ENCODE results near the gene TRIM8. TPM values are rescaled to one million over a fixed set of nuclear protein-coding genes. Genes with fewer than 3 reads are reported as not detected.
A peak's percentile ranks its signal among the peaks of the same experiment; 100 is the strongest.

Gene TRIM8
- total RNA-seq, 2 experiments from 2014 or later: 39.5 to 39.8 TPM

- ChIA-PET POLR2A (interaction anchor here (0.9 to 2.0 kb wide), 3 partner anchors 8 to 58 kb away, joined by 3 to 11 read pairs (median 5); no protein-coding TSS in a partner anchor), CTCF (interaction anchor here (8.6 kb wide), 1 partner anchor 15 kb away, joined by 73 read pairs; no protein-coding TSS in a partner anchor)
- Mint-ChIP-seq H3K4me3 (no peak overlapping the region), H3K4me1 (ENCODE audit: low read depth) (peaks cover 74% of the 10 kb centered on the region), H3K9me3 (no peaks in the 10 kb centered on the region), H3K27ac (peak overlapping the region; percentile 67), H3K27me3 (no peaks in the 10 kb centered on the region), H3K36me3 (ENCODE audit: low read depth) (peaks cover 50% of the 10 kb centered on the region)
- TF ChIP-seq, protein P1, sequence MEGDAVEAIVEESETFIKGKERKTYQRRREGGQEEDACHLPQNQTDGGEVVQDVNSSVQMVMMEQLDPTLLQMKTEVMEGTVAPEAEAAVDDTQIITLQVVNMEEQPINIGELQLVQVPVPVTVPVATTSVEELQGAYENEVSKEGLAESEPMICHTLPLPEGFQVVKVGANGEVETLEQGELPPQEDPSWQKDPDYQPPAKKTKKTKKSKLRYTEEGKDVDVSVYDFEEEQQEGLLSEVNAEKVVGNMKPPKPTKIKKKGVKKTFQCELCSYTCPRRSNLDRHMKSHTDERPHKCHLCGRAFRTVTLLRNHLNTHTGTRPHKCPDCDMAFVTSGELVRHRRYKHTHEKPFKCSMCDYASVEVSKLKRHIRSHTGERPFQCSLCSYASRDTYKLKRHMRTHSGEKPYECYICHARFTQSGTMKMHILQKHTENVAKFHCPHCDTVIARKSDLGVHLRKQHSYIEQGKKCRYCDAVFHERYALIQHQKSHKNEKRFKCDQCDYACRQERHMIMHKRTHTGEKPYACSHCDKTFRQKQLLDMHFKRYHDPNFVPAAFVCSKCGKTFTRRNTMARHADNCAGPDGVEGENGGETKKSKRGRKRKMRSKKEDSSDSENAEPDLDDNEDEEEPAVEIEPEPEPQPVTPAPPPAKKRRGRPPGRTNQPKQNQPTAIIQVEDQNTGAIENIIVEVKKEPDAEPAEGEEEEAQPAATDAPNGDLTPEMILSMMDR (IDR thresholded peaks at IDR 0.05): no peak
- intact Hi-C loops (cut with micrococcal nuclease): no loop called here
- ATAC-seq (no peak), DNase-seq (no peak)
Measured at GRCh38 chr10:102654969-102655368, 10.7 kb downstream of the TRIM8 start.

DNA sequence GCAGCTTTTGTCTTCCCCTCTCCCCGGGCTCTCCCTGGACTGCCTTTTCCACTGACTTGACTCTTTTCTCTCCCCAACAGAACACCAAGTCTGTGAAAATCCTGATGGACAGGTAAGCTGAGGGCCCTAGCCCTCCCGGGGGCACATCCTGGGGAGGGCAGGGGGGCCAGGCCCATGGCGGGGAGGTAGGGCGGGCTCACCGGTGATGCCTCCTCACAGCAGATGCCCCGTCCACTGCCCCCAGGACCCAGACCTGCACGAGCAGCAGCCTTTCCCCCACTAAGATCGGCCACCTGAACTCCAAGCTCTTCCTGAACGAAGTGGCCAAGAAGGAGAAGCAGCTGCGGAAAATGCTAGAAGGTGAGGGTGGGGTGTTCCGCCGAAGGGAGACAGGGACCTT is 11.7 kb downstream of the TRIM8 start:
- TF ChIP-seq, protein P1 (IDR thresholded peaks at IDR 0.05): no peak
- H3K36me3 Mint-ChIP-seq (ENCODE audit: low read depth): peaks cover 50% of the 10 kb centered on the region
- peaks cover 73% of the 10 kb centered on the region for H3K4me1 Mint-ChIP-seq (ENCODE audit: low read depth)
- CTCF ChIA-PET: interaction anchor here (1.3 to 8.6 kb wide), 2 partner anchors 10 to 14 kb away, joined by 3 to 73 read pairs; no protein-coding TSS in a partner anchor
- H3K4me3 Mint-ChIP-seq: no peak overlapping the region
- no peaks in the 10 kb centered on the region for H3K27me3 Mint-ChIP-seq
- no peaks in the 10 kb centered on the region for H3K9me3 Mint-ChIP-seq
- no peak for ATAC-seq
- H3K27ac Mint-ChIP-seq: no peak overlapping the region
- POLR2A ChIA-PET: interaction anchor here (0.9 to 2.0 kb wide), 4 partner anchors 10 to 23 kb away, joined by 3 to 11 read pairs (median 4); no protein-coding TSS in a partner anchor
- no peak for DNase-seq
- intact Hi-C loops (cut with micrococcal nuclease): no loop called here

- no peak for ATAC-seq
- Mint-ChIP-seq H3K4me1 (ENCODE audit: low read depth) (peaks cover 73% of the 10 kb centered on the region), H3K4me3 (no peak overlapping the region), H3K9me3 (no peaks in the 10 kb centered on the region), H3K36me3 (ENCODE audit: low read depth) (peaks cover 46% of the 10 kb centered on the region), H3K27me3 (no peaks in the 10 kb centered on the region), H3K27ac (peak overlapping the region; percentile 60)
- POLR2A ChIA-PET: interaction anchor here (0.9 to 2.0 kb wide), 5 partner anchors 10 to 22 kb away, joined by 3 to 11 read pairs (median 5); partner anchors contain the start of gene TRIM8
- TF ChIP-seq, protein P1 (IDR thresholded peaks at IDR 0.05): no peak
- intact Hi-C loops (cut with micrococcal nuclease): no loop called here
- no peak for DNase-seq
- CTCF ChIA-PET: interaction anchor here (1.3 to 8.6 kb wide), 2 partner anchors 9 to 13 kb away, joined by 3 to 73 read pairs; no protein-coding TSS in a partner anchor
Measured at GRCh38 chr10:102656791-102657371, 12.6 kb downstream of the TRIM8 start.

GRCh38 chr10:102657451-102657850 is 13.2 kb downstream of the TRIM8 start:
- H3K27ac Mint-ChIP-seq: peak overlapping the region; percentile 60
- no peaks in the 10 kb centered on the region for H3K9me3 Mint-ChIP-seq
- H3K4me3 Mint-ChIP-seq: no peak overlapping the region
- TF ChIP-seq, protein P1 (IDR thresholded peaks at IDR 0.05): no peak
- ChIA-PET CTCF (interaction anchor here (8.6 kb wide), 1 partner anchor 13 kb away, joined by 73 read pairs; no protein-coding TSS in a partner anchor), POLR2A (interaction anchor here (1.1 kb wide), 1 partner anchor 22 kb away, joined by 3 read pairs; no protein-coding TSS in a partner anchor)
- no peak for ATAC-seq
- DNase-seq: no peak
- intact Hi-C loops (cut with micrococcal nuclease): no loop called here
- H3K4me1 Mint-ChIP-seq (ENCODE audit: low read depth): peaks cover 71% of the 10 kb centered on the region
- H3K27me3 Mint-ChIP-seq: no peaks in the 10 kb centered on the region
- peaks cover 42% of the 10 kb centered on the region for H3K36me3 Mint-ChIP-seq (ENCODE audit: low read depth)
